Esophagus muscularis mucosa (tissue), 4 donors: ENCODE results near the gene CHMP2A. TPM values are rescaled to one million over a fixed set of nuclear protein-coding genes. Genes with fewer than 3 reads are reported as not detected.

Source experiments
- DNase-seq: peaks from one replicate; pipeline ENCODE4 v3.0.0-alpha.2; 2017; ENCODE audit errors: extremely low spot score
- H3K27ac ChIP-seq, 4 donors: fragments of 200-600 bp; sonication (generic); replicated peaks in 1 of 4; 1 replicate in 3 of 4; 2 replicates in 1 of 4; pipeline ENCODE4 v1.5.1; 2016 to 2019; ENCODE audit warnings: mild to moderate bottlenecking in 1 of 4
- H3K27me3 ChIP-seq, 4 donors: fragments of 200-600 bp; sonication (generic); one replicate each; pipeline versions ENCODE4 v1.5.1 to v1.6.0; 2016 to 2019
- H3K36me3 ChIP-seq, 4 donors: fragments of 200-600 bp; sonication (generic); one replicate each; pipeline ENCODE4 v1.5.1; 2016 to 2019
- H3K4me1 ChIP-seq, 4 donors: fragments of 200-600 bp; sonication (generic); one replicate each; pipeline ENCODE4 v1.5.1; 2016 to 2019
- H3K4me3 ChIP-seq, 4 donors: fragments of 200-600 bp; sonication (generic); 1 replicate in 2 of 4; 2 replicates in 2 of 4; pipeline ENCODE4 v1.5.1; 2016 to 2019; ENCODE audit warnings: mild to moderate bottlenecking in 4 of 4, moderate library complexity in 1 of 4
- H3K9me3 ChIP-seq, 4 donors: fragments of 200-600 bp; sonication (generic); 1 replicate in 3 of 4; 2 replicates in 1 of 4; pipeline ENCODE4 v1.5.1; 2016 to 2019
- EP300 ChIP-seq: sonication (generic); formaldehyde crosslinking; IDR thresholded peaks from one replicate; pipeline ENCODE4 v1.6.1; 2017; ENCODE audit warnings: antibody characterized with exemption
- POLR2A ChIP-seq: fragments of 450-650 bp; IDR thresholded peaks from one replicate; pipeline ENCODE4 v1.6.1; 2017; ENCODE audit warnings: antibody characterized with exemption, moderate library complexity, mild to moderate bottlenecking, low read depth
- POLR2AphosphoS5 ChIP-seq, 2 donors: sonication (generic); formaldehyde crosslinking; IDR thresholded peaks; one replicate each; pipeline ENCODE4 v1.6.1; 2017; ENCODE audit warnings: antibody characterized with exemption in 2 of 2
- WGBS: methylation state at CpG from one replicate; pipeline ENCODE4 v1.1.5; 2018; 5-methylcytosine and 5-hydroxymethylcytosine counted together
- intact Hi-C: fragments of 100-400 bp; cut with DNase I; formaldehyde crosslinking; loops from one replicate; pipeline ENCODE4 v1.15.1; 2023
- total RNA-seq, 4 donors: library from RNA; depleted of rRNA; stranded (reverse); fragments of >200 nt; gene quantifications; one replicate each; pipeline versions ENCODE4 v1.1.0 to v1.2.1, GENCODE V29; 2016
- TF ChIP-seq, protein P1 (sequence below), 3 experiments: fragments of 200-600 bp in 2 of 3; fragments of 450-650 bp in 1 of 3; sonication (generic) in 2 of 3; IDR thresholded peaks; one replicate each; pipeline ENCODE4 v1.5.1; 2017 to 2019; ENCODE audit warnings: antibody characterized with exemption in 3 of 3, mild to moderate bottlenecking in 2 of 3, moderate library complexity in 1 of 3

The CHMP2A gene
- total RNA-seq, 4 donors from 2014 or later = 124 to 145 (median 141) TPM

DNA sequence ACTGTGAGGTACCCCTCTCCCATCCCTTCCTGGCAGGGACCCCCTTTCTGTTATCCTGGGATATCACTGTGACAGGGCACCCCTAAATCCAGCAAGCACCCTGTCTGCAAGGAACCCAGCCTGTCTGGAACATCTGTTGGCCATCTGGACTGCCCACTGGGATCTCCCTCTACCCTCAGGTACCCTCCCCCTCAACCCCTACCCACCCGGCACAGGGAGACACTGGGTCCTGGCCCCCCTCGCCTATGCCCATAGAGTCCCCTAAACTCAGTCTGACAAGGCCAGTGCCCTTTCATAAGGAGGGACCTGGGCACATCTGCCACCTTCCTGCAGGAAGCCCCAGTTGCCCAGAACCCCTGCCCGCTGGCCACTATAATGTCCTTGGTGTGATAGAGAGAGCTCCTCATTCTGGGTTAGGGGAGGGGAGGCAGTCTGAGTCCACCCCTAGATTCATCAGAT is 40.3 kb downstream of the CHMP2A start:
- intact Hi-C loops = no loop called here
- peaks cover 44 to 61% (median 59%) of the 10 kb centered on the region in 4 donors for H3K4me1 ChIP-seq
- H3K9me3 ChIP-seq = no peaks in the 10 kb centered on the region
- no peak for DNase-seq
- peak overlapping the region; percentile 45 to 63 (median 50) for H3K4me3 ChIP-seq
- peaks cover 15 to 36% (median 29%) of the 10 kb centered on the region in 4 donors for H3K36me3 ChIP-seq
- H3K27me3 ChIP-seq = no peaks in the 10 kb centered on the region
- 50% methylated on average over 2 of the region's 3 CpGs for WGBS
- peak overlapping the region; percentile 69 to 79 (median 75) for H3K27ac ChIP-seq
- no peak for TF ChIP-seq EP300
- no peak for TF ChIP-seq POLR2A
- TF ChIP-seq, protein P1, sequence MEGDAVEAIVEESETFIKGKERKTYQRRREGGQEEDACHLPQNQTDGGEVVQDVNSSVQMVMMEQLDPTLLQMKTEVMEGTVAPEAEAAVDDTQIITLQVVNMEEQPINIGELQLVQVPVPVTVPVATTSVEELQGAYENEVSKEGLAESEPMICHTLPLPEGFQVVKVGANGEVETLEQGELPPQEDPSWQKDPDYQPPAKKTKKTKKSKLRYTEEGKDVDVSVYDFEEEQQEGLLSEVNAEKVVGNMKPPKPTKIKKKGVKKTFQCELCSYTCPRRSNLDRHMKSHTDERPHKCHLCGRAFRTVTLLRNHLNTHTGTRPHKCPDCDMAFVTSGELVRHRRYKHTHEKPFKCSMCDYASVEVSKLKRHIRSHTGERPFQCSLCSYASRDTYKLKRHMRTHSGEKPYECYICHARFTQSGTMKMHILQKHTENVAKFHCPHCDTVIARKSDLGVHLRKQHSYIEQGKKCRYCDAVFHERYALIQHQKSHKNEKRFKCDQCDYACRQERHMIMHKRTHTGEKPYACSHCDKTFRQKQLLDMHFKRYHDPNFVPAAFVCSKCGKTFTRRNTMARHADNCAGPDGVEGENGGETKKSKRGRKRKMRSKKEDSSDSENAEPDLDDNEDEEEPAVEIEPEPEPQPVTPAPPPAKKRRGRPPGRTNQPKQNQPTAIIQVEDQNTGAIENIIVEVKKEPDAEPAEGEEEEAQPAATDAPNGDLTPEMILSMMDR (IDR thresholded peaks at IDR 0.05) = no peak
- no peak for TF ChIP-seq POLR2AphosphoS5 (IDR thresholded peaks at IDR 0.05)

DNA sequence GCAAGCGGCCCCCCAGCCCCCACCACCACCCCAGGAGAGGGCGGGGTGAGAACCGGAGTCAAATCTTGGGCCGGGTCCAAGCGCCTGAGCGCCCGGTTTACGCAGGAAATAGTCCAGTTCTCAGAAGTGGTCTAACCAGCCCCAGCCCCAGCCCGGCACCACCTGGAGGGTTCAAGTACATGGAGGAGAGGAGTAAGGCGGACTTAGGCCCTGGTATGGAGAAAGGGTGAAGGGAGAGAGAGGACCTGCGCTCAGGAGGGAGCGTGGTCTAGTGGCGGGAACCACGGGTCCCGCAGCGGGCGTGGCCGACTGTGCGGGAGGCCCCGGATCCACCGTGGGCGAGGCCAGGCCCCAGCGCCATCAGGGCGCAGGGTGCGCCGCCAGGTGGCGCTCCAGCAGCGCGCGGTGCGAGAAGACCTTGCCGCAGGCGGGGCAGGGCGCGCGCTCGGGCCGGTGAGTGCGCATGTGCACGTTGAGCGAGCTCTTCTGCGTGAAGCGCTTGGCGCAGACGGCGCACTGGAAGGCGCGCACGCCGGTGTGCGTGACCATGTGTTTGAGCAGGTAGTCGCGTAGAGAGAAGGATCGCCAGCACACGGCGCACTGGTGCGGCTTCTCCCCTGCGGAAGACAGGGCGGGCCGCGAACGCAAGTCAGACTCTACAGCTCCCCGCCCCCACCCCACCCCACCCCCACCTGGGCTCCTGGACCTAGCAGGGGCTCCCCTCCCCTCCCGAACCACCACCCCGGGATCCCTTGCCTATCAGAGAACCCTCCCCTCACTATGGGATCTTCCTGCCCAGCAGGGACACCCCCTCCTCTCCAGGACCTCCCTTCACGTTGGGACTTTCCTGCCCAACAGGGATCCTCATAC is 41.0 kb downstream of the CHMP2A start:
- peaks cover 44 to 59% (median 57%) of the 10 kb centered on the region in 4 donors for H3K4me1 ChIP-seq
- H3K4me3 ChIP-seq = peak overlapping the region; percentile 45 to 63 (median 50)
- WGBS = 27% methylated on average over 31 of the region's 66 CpGs

GRCh38 chr19:58513213-58513693 is 41.7 kb downstream of the CHMP2A start:
- WGBS = 83% methylated on average over 9 of the region's 10 CpGs
- no peak for TF ChIP-seq POLR2A
- TF ChIP-seq, protein P1 (IDR thresholded peaks at IDR 0.05) = no peak
- no peak for TF ChIP-seq POLR2AphosphoS5 (IDR thresholded peaks at IDR 0.05)
- TF ChIP-seq EP300 = no peak
- intact Hi-C loops = no loop called here
- Histone ChIP-seq H3K4me1 (peaks cover 38 to 52% (median 50%) of the 10 kb centered on the region in 4 donors), H3K27me3 (no peaks in the 10 kb centered on the region), H3K27ac (peak overlapping the region; percentile 69 to 79 (median 75)), H3K4me3 (peak overlapping the region in 1 of 4 donors; percentile 45), H3K9me3 (no peaks in the 10 kb centered on the region), H3K36me3 (peaks cover 15 to 36% (median 29%) of the 10 kb centered on the region in 4 donors)
- DNase-seq = no peak

More for the DNA sequence above, 41.0 kb downstream of the CHMP2A start:
- TF ChIP-seq EP300 (no peak), POLR2AphosphoS5 (IDR thresholded peaks at IDR 0.05) (peak; percentile 69 to 90)
- TF ChIP-seq, protein P1 (IDR thresholded peaks at IDR 0.05) = peak in 2 of 3 experiments; percentile 95 to 96
- Histone ChIP-seq H3K27ac (peak overlapping the region; percentile 69 to 79 (median 75)), H3K36me3 (peaks cover 15 to 36% (median 29%) of the 10 kb centered on the region in 4 donors), H3K27me3 (no peaks in the 10 kb centered on the region), H3K9me3 (no peaks in the 10 kb centered on the region)
- DNase-seq = no peak
- intact Hi-C loops = no loop called here

GRCh38 chr19:58511353-58512208 is 43.3 kb downstream of the CHMP2A start, which contains the start of gene SLC27A5:
TSS of gene SLC27A5 (minus strand) at chr19:58511992. CDS start at chr19:58511955, 37 bp downstream.
- TF ChIP-seq, protein P1 (IDR thresholded peaks at IDR 0.05) = no peak
- TF ChIP-seq POLR2A = no peak
- no peak for TF ChIP-seq EP300
- TF ChIP-seq POLR2AphosphoS5 (IDR thresholded peaks at IDR 0.05) = no peak
- peaks cover 6 to 28% (median 18%) of the 10 kb centered on the region in 4 donors for H3K36me3 ChIP-seq
- peaks cover 26 to 35% (median 34%) of the 10 kb centered on the region in 4 donors for H3K4me1 ChIP-seq
- no peak within 1 kb of the TSS for H3K4me3 ChIP-seq
- no peak for DNase-seq
- H3K27me3 ChIP-seq = no peaks in the 10 kb centered on the region
- no peak within 1 kb of the TSS for H3K27ac ChIP-seq
- H3K9me3 ChIP-seq = no peaks in the 10 kb centered on the region
- 90% methylated on average over 9 of the region's 25 CpGs for WGBS
- intact Hi-C loops = no loop called here
